ENCODE data around the gene PRELID3B.

The PRELID3B gene

DNA sequence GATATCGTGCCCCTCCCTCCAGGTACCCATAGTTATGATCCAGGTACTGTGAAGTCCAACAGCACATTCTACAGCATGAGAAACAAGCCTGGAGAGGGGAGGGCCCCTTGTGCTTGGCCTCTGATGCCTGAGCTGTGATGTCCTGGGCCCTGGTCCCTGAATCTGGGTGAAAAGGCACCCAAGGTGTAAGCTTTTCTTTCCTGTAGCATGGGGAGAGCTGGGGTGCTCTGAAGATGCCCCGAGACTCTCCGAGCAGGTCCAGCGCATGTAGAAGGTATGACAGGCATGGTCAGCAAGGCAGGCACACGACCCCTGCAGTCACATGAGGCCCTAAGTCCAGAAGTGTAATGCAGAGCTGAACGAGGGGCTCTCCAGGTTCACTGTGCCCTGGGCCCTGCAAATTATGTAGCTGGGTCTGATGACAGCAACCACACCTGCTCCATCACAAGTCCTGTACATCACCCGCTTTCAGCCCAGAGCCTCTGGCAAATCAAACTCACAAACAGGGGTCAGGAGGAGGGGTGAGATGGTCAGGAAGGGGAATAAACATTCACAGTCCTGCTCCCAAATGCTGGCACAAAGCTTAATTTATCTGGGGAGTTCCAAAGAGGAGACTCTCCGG lies 33.8 kb downstream of the PRELID3B start:
- DNase-seq (ENCODE audit: low read depth): no peak

DNA sequence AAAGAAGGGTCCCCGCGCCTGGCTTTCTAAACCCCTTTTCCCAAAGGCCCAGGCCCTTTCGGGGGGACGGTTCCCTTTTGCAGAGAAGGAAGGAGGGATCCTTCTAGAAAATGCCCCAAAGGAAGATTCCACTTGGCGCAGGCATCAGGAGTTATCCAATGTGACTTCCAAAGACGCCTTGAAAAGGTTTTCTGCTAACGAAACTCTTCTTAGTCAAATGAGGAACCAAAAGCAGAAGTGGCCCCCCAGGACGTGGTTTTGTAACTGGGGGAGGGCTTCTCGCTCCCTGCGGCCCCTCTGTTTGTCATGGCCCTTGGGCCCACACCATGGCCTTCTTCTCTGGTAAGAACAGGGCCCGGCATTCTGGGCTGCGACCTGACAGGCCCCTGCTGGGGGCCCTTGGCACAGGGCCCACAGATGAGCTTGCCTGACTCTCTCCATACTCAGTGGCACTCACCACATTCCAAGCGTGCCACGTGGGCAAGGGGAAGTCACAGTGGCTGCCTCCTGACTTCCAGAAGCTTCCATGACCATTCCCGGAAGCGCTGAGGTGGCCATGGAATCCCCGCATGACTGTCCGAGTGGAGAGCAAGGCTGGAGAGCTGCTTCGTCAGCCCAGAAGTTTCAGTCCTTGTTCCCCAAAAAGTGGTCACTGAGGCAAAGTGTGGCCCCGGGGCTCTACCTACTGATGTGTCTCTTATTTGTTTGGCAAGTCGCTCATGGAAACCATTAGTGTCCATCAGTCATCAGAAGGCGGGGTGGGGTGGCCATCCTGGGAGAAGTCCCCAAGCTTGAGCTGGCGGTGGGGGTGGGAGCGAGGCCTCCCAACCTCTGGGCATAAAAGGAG lies 34.7 kb downstream of the PRELID3B start:
- DNase-seq (ENCODE audit: low read depth): no peak

DNA sequence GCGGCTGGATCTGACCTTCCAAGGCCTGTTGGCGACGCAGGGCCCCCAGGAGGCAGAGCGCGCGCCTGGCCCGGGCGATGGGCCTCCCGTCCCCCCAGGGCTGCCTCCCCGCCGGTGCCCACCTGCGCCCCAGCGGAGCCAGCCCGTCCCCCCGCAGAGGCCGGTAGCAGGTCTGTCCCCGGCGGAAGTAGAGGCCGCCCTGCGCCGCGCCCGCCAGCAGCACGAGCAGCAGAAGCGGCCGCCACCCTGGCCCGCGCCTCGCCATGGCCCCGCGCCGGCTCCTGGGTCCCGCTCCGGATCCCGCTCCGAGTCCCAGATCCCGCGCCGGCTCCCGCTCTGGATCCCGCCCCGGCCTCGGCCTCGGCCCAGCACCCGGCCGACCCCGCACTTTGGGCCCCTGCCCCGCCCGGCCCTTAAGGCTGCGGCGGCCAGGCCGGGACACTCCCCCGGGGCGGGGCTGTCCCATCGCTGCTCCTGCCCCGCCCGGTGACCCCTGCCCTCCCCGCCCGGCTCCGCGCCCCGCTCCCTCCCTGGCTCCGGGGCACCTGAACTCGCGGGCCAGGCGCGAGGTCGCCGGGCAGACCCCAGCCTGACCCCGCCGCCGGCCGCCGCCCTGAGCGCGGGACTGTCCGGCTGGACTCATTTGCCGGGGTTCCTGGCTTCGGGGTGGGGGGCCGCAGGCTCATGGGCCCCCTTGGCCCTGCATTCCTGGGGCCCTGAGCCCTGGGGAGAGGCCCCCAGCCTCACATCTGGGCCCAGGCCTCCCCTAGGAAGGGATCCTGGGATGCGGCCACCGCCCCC lies 35.5 kb downstream of the PRELID3B start, which contains the start of gene CTSZ:
TSS of gene CTSZ (minus strand) at position 391 of the 801 bp plus-strand sequence. CDS start at position 265, 126 bp downstream.
- peak; percentile 17 for DNase-seq (ENCODE audit: low read depth)

DNA sequence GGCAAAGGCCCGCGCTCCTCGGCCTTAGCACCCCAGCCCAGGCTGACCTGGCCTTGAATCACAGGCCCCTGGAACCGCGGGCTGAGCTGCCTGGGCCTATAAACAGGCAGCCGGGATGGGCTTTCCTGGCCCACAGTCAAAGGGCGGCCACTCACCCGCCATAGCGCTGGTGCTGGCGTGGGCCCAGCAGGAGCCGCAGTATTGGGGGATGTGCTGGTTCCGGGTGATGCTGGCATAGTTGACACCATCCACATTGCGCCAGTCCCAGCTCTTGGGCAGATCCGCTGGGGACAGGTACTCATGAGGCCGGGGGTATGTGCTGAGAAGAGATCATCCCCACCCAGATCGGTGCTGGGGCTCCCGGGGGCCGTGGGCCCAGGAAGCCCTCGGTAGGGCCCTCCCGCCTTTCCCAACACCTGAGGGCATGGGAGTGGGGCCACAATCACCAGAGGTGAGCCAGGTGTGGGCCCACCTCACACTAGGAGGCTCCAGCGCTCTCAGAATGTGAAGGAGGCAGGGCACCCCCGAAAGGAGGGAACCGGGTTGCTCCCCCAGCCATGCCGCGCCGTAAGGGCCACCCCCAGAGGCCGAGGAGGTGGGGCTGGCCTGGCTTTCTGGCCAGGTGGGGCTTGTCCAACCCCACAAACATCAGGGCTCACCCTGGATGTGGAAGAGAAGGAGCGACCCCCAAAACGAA lies 36.3 kb downstream of the PRELID3B start:
- no peak for DNase-seq (ENCODE audit: low read depth)

DNA sequence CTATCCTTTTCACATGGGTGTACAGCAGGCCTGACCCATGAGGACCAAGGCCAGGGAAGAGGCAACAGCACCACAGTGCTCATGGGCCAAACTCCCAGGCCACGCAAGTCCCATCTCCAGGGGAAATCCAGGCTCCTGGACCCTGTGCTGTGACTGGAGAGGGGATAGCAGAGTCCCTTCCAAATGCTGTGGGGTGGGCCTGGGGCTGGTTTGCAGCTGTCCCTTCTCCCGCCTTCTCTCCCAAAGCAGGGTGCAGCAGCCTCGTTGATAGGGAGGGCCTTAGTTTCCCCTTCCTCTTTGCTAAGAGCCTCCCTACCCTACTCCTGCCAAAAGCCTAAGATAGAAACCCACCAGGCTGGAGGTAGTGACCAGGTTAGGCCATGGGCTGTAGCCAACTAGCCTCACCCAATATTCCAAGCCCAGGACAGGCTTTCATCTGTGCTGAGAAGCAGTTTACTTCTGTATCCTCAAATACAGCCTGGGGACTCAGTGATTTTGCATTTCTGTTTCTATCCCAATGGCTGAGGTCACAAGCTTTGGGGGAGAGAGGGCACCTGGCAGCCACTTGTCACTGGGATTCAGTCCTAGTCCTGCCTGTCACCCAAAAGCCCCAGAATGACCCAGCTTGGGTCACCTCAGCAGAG lies 36.9 kb downstream of the PRELID3B start:
- DNase-seq (ENCODE audit: low read depth): no peak

DNA sequence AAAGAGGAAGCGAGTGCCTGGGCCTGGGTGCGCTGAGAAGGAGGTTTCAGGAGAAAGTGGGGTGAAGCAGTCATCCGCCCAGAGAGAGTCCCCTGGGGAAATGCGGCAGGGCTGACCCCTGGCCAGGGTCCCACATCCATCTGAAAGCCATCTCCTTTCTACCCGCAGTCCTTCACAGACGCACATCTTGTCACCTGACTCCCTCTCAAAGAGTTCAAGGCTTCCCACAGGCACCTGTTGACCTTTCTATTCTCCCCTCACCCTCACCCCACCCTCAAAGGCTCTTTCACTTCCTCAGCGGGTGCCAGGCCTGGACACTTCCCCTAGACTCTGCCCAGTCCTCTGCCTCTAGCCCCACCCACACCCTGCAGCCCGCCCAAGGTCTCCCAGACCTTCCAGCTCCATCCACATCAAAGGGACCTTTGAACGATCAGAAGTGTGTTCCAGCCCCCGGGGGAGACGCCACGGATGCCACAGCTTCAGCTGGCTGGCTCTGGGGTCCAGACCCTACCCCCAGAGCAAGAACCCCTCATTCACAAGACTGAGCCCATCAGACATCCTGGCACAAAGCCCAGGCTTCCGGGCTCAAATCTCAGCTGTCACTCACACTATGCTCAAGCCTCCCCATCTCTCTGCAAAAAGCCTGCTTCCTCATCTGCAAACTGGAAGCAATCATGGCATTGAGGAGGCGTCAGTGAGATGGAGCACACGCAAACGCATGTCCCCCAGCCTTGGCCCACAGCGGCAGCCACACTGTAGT lies 37.6 kb downstream of the PRELID3B start:
- DNase-seq (ENCODE audit: low read depth): no peak

DNA sequence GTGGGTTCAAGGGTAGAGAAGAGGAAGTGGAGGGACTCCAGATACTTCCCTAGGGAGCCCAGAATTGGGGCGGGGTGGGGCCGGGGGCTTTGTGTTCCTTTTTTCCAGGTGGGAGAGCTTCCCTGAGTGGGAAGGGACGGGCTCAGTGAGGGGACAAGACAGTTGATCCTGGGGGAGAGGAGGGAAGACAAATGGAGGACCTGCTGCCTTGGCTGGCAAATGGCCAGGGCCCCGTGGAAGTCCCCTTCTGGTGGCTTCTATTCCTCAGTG lies 38.2 kb downstream of the PRELID3B start:
- DNase-seq (ENCODE audit: low read depth): no peak

DNA sequence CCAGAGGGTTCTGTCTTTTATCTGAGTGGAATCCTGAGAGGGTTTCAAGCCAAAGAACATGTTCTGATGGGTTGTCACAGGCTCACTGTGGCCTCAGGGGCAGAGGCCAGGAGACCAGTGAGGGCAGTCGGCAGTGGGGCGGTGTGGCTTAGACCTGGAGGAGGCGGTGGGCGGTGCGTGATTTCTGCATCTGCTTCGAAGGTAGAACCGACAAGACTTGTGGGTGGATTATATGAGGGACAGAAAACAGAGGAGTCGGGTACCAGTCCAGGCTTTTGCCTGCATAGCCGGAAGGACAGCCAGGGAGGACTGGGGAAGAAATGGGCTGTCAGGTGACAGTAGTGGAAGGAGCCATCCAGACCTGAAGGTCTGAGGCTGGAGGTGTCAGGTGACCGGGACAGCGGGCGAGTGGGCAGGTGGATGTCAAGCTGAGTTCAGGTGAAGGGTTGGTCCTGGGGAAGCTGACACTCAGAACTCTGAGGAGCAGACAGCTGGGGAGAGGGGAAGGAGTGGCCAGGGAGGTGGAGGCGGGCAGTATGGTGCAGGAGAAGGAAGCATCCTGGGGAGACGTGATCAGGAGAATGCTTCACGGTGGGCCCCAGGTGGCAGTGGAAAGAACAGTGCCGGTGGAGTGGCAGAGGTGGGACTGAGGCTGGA lies 38.6 kb downstream of the PRELID3B start:
- DNase-seq (ENCODE audit: low read depth): no peak

DNA sequence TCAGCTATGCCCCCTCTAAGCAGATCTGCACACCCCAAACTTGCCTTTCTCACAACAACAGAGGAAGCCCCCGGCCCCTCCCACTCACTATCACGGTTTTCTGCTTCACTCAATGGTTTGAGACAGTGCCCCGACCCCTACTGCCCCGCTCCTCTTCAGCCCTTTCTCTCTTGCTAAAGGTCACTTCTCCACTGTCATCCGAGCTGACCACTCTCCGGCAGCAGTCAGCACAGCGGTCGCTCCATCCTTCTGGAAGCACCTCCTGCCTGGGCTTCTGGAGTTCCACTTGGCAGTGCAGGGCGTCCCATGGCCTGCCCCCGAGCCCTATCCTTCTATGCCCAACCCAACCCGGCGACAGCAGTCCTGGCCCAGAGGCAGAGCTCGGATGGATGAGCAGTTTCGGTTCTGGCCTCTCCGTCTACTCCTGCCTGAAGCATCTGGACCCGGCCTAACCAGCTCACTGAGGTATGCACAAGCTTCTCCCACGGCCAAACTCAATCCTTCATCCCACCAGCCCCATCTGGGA lies 39.6 kb downstream of the PRELID3B start:
- no peak for DNase-seq (ENCODE audit: low read depth)

DNA sequence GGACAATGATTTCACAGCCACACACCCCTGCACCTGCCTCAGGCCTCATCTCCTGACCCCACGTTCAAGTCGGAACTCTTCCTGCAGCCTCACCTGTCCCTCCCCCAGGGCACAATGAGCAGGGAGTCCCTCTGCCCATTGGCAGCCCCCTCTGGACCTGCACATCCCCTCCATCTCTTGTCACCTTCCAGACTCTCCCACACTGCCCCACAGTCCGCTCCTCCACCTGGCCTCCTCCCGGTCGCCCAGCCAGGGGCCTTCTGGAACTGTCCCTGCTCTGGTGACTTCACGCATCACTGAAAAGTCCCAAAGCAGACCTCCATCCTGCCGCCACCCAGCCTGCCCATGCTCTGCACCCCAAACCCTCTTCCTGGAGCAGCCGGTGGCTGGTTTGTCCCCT lies 40.2 kb downstream of the PRELID3B start:
- no peak for DNase-seq (ENCODE audit: low read depth)

DNA sequence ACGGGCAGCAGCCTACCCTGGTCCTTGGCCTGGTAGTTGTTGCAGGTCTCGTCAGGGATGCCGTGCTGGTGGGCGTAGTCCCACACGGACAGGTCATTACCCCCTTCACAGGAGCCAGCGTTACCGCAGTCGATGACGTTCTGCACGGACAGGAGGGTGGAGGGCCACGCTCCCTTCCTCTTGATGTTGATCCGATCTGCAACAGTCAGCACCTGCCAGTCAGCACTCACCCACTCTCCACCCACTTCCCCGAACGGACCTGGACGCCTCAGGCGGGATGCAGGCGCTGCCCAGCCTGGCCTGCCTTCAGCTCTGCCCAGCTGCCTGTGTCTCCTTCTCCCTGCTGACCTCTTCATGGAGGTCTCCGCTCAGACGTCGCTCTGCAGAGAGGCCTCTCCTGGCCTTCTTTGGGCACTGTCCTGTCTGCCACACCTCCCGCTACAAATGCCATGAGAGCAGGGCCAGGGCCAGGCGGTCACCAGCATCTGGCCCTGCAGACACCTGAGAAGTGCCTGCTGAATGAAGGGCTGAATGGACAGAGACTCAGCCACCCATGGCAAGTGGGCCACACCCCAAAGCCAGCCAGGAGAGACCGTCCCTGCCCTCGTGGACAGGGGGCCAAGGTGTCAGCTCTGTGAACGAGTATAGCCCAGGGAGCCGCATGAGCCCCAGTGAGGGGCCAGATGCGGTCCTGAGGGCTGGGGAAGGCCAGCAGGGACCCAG lies 41.0 kb downstream of the PRELID3B start:
- DNase-seq (ENCODE audit: low read depth): no peak

DNA sequence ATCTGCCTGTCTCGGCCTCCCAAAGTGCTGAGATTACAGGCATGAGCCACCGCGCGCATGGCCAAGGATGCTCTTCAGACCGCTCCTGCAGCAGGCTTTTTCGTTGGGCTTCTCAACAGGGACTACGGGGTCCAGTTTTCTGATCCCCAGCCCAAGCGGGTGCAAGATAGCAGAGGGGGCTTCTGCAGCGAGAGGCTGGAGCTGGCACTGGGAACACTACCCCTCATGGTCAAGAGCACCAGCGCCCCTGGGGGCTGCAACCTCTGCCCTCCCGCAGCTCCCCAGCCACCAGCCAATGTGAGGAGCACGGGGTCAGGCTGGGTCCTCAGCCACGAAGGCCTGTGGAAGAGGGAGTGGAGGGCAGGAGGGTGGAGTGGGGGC lies 41.5 kb downstream of the PRELID3B start:
- no peak for DNase-seq (ENCODE audit: low read depth)

DNA sequence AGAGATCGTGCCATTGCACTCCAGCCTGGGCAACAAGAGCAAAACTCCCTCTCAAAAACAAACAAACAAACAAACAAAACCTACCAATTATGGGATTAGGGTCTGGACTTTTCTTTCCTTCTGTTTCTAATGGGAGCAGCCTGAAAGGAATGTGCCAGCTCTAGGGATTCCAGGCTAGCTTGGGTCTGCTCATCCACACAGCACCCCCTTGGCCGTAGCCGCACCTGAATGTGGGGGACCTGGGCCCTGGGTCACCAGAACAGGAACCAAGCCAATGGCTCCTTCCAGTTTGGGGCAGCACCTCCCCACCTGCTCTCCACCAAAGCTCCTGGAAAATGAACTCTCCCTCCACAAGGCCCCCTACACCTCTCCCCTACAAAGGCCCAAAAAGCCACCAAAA lies 42.3 kb downstream of the PRELID3B start:
- DNase-seq (ENCODE audit: low read depth): no peak

DNA sequence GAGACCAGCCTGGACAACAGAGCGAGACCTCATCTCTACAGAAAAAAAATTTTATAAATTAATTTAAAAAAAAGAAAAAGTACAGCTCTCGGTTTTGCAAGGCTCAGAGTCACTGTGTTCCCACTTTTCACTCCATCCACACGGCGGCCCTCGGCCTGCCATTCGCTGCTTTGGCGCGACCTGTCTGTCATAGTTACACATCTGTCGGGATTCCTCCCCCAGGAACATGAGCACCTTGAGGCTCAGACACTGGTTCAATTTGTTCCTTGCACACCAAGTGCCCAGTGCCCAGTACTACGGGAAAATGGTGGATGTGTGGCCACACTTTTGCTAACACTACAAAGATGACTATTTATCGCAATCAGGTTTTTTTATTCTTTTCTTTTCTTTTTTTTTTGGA lies 43.9 kb downstream of the PRELID3B start:
- no peak for DNase-seq (ENCODE audit: low read depth)

DNA sequence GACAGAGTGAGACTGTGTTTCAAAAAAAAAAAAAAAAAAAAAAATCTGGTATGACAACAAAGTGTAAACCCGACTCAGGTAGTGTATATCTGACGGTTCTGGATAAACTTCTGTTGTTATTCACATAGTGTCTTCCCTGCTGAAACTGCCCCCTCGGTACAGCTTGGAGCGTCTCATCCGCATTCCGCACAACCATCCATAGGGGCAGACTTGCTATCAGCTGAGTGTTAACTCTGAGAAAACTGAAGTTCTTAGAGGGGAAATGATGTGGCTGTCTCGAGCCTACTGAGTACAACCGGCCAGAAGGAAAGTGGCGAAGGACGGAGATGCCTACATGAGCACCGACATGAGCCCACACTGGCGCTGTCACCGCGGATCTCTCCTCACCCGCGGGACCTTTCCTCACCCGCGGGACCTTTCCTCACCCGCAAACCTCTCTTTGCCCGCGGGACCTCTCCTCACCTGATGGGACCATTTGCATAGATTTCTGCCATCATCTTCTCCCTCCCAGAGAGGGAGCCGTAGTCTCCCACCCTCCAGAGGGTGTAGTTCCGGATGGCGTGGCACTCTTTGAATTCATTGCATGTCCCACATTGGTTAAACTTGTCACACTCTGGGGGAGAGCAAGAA lies 45.3 kb downstream of the PRELID3B start:
- no peak for DNase-seq (ENCODE audit: low read depth)

DNA sequence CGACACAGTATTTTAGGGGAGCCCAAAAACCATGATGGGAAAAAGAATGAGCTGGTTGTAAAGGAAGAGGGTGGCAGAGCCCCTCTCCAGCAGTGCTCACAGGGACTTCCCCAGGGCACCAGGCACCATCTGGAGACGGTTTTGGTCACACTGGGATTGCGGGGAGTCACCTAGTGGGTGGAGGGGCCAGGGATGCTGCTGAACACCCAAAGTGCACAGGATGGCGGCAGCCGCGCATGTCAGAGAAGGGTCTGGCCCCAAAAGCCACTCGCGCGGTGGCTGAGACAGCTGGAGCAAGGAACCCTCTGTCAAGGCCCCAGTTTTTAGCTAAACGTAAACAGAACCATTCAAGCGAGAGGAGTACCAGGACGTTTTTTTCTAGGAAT lies 46.4 kb downstream of the PRELID3B start:
- no peak for DNase-seq (ENCODE audit: low read depth)

DNA sequence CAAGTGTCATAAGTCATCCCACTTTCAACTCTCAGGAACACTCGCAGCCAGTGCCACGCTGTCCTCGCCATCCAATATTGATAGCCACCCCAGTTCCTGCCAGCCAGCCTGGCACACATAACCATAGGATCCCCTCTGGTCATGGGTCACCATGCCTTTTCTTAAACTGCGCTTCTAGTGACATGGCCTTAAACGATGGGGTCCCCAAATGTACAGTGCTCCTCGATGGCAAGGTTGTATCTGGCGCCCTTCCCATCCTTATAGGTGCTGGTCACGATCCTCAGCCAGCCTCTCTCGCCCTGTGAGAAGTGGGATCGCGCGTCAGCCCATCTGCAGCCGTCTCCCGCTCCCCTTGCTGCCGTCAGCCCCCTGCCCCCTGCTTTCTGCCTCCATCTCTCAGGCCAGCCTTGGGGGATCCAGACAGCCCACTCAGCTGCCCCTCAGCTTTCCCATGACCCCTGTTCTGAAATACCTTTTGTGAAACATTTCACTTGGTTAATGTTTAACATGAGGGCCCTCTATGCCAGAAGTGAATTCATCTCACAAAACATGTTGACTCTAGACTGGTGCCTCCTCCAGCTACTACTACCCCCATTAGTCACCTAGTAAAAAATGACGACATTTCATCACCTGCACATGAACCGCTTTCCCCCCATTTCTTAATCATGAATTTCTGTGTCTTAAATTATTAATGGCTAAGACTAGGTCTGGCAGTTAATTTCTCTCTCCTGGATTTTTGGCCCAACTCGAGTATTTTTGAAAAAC lies 46.9 kb downstream of the PRELID3B start:
- peak; percentile 17 for DNase-seq (ENCODE audit: low read depth)

DNA sequence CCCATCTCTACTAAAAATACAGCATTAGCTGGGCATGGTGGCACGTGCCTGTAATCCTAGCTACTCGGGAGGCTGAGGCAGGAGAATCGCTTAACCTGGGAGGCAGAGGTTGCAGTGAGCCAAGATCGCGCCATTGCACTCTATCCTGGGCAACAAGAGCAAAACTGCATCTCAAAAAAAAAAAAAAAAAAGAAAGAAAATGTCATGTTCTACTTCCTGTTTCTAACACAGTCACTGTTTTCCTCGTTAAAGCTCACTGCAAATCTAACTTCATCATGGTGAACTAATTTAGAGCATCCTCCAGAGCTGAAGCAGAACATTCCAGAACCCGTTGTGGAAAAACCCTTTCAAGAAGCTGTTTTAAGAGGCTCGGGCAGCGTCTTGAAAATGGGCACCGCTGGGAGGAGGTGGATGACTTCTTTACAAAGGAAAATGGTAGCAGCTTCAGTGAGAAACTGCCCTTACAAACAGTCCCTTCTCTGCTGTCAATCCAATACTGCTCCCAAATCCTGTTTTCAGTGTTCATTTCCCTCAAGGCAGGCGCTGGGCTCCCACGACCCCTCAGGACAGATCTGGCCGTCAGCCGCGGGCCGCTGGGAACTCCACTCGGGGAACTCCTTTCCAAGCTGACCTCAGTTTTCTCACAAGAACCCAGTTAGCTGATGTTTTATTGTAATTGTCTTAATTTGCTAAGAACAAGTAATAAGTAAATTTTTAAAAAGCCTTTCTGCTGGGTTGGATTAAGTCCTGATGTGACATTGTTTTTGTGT lies 48.0 kb downstream of the PRELID3B start:
- DNase-seq (ENCODE audit: low read depth): no peak
